ENCODE data around the gene DPP9.

- TF ChIP-seq POLR2AphosphoS5 (IDR thresholded peaks at IDR 0.05; ENCODE audit: borderline replicate concordance, low read depth, low read length) (no peak), EZH2 (IDR thresholded peaks at IDR 0.05) (no peak), FOXP2 (optimal IDR thresholded peaks at IDR 0.05; ENCODE audit: control extremely low read depth, extremely low read length, insufficient read depth) (no peak)
These were observed 15.5 kb downstream of the DPP9 start for GRCh38 chr19:4707956-4708650.

Data from SK-N-MC (cell line).